ENCODE data around the gene P2RY2. TPM values are rescaled to one million over a fixed set of nuclear protein-coding genes. Genes with fewer than 3 reads are reported as not detected.

P2RY2 gene
- total RNA-seq, 1 donor from 2014 or later = not detected

DNA sequence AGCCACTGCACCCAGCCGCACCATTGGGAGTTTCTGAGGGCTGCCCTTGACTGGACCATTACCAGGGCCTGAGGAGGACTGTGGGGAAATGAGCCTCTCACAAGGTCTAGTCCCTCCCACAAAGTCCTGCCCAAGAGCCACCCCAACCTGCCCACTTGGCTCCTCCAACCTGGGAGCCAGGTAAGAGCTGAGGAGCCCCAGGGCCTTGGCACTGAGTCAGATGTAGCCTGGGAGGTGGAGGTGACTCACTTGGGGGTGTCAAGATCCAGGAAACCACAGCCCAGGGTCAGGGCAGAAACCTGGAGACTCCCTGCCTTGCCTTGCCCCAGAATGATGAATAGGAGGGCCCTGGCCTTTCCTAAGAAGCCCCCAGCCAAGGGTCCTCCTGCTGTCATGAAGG, 25.8 kb upstream of the P2RY2 start:
- H3K27ac Mint-ChIP-seq (ENCODE audit: unreplicated experiment) = no peak overlapping the region
- no peak overlapping the region for H3K4me3 Mint-ChIP-seq (ENCODE audit: unreplicated experiment)
- no peaks in the 10 kb centered on the region for H3K36me3 Mint-ChIP-seq (ENCODE audit: unreplicated experiment)
- peaks cover 5% of the 10 kb centered on the region for H3K4me1 Mint-ChIP-seq (ENCODE audit: unreplicated experiment)
- peaks cover 2% of the 10 kb centered on the region for H3K27me3 Mint-ChIP-seq (ENCODE audit: unreplicated experiment)
- H3K9me3 Mint-ChIP-seq (ENCODE audit: unreplicated experiment) = no peaks in the 10 kb centered on the region
- TF ChIP-seq, protein P1, sequence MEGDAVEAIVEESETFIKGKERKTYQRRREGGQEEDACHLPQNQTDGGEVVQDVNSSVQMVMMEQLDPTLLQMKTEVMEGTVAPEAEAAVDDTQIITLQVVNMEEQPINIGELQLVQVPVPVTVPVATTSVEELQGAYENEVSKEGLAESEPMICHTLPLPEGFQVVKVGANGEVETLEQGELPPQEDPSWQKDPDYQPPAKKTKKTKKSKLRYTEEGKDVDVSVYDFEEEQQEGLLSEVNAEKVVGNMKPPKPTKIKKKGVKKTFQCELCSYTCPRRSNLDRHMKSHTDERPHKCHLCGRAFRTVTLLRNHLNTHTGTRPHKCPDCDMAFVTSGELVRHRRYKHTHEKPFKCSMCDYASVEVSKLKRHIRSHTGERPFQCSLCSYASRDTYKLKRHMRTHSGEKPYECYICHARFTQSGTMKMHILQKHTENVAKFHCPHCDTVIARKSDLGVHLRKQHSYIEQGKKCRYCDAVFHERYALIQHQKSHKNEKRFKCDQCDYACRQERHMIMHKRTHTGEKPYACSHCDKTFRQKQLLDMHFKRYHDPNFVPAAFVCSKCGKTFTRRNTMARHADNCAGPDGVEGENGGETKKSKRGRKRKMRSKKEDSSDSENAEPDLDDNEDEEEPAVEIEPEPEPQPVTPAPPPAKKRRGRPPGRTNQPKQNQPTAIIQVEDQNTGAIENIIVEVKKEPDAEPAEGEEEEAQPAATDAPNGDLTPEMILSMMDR (IDR thresholded peaks at IDR 0.05) = no peak
- DNase-seq (ENCODE audit: extremely low spot score, unreplicated experiment) = no peak

DNA sequence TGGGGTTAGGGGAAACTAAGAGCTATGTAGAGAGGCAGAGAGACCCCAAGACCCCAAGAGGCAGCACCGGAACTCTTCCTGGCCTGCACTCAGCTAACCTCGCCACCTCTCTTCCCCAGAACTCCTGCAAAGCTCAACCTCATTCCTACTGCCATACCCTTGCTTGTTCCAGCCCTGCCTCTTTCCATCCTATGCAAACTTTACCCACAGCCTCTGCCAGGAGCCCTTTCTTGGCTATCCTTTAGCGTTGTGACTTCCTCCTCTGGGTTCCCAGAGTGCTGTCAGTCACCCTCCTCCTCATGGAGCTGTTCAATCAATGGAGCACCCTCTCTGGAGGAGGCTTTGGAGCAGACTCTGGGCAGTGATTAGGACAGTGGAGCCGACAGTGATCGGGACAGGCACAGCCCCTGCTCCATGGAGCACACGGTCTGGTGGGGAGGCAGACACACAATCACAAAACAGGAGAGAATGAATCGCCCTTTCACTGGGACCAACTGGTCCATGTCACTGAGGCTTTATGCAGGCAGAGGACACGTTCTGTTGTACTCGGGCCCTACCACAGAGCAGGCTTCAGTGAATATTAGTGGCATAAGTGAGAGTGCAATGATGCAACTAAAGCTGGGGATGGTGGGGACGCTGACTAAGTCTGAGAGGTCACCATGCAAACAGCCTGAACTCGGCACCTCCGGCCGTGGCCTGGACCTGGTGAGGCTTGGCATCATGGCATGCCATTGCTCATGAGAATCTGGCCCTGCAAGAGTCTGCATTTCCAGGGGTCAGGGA, 24.6 kb upstream of the P2RY2 start:
- Mint-ChIP-seq H3K27ac (ENCODE audit: unreplicated experiment) (no peak overlapping the region), H3K27me3 (ENCODE audit: unreplicated experiment) (peaks cover 2% of the 10 kb centered on the region), H3K9me3 (ENCODE audit: unreplicated experiment) (no peaks in the 10 kb centered on the region), H3K4me3 (ENCODE audit: unreplicated experiment) (no peak overlapping the region), H3K36me3 (ENCODE audit: unreplicated experiment) (no peaks in the 10 kb centered on the region), H3K4me1 (ENCODE audit: unreplicated experiment) (no peaks in the 10 kb centered on the region)
- DNase-seq (ENCODE audit: extremely low spot score, unreplicated experiment) = no peak
- TF ChIP-seq, protein P1 (IDR thresholded peaks at IDR 0.05) = no peak

DNA sequence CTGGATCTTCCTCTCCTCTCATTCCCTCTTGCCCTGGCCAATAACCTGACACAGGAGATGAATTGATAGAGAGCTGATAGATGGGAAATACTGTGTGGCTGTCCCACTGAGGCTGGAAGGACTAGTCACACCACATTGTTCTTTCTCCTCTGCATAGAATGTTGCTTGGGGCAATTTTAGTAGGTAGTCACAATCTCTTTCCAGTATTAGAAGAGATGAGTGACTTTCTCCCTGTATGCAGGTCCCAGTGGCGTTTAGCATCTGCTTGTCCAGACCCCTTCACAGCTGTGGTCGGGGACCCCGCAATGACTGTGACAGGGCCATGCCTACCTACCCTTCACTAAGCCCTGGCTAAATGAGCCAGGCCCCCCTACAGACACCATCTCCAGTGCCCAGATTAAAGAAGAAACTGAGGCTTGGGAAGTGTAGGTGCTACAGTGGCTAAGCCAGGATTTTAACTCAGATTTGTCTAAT, 24.0 kb upstream of the P2RY2 start:
- DNase-seq (ENCODE audit: extremely low spot score, unreplicated experiment) = no peak
- Mint-ChIP-seq H3K4me1 (ENCODE audit: unreplicated experiment) (no peaks in the 10 kb centered on the region), H3K27me3 (ENCODE audit: unreplicated experiment) (peaks cover 2% of the 10 kb centered on the region), H3K27ac (ENCODE audit: unreplicated experiment) (no peak overlapping the region), H3K4me3 (ENCODE audit: unreplicated experiment) (no peak overlapping the region), H3K36me3 (ENCODE audit: unreplicated experiment) (no peaks in the 10 kb centered on the region), H3K9me3 (ENCODE audit: unreplicated experiment) (no peaks in the 10 kb centered on the region)
- TF ChIP-seq, protein P1 (IDR thresholded peaks at IDR 0.05) = no peak

DNA sequence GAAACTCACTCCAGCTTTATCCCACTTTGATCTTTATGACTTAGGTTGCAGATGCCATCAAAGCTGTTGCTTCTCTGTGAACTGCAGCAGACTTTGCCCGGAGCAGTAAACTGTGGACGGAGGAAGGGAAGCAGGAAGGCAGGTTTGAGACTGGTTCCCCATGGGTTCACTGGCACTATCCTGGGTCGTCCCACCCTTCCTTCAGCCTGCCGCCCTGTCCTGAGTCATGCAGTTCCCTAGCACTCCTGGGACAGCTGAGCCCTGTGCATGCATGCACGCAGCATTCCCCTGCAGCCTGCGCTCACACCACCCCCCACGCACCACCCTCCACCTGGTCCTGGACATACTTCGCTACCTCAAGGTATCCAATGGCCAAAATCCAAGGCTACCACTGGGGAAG, 23.5 kb upstream of the P2RY2 start:
- H3K27me3 Mint-ChIP-seq (ENCODE audit: unreplicated experiment) = peaks cover 2% of the 10 kb centered on the region
- TF ChIP-seq, protein P1 (IDR thresholded peaks at IDR 0.05) = no peak

DNA sequence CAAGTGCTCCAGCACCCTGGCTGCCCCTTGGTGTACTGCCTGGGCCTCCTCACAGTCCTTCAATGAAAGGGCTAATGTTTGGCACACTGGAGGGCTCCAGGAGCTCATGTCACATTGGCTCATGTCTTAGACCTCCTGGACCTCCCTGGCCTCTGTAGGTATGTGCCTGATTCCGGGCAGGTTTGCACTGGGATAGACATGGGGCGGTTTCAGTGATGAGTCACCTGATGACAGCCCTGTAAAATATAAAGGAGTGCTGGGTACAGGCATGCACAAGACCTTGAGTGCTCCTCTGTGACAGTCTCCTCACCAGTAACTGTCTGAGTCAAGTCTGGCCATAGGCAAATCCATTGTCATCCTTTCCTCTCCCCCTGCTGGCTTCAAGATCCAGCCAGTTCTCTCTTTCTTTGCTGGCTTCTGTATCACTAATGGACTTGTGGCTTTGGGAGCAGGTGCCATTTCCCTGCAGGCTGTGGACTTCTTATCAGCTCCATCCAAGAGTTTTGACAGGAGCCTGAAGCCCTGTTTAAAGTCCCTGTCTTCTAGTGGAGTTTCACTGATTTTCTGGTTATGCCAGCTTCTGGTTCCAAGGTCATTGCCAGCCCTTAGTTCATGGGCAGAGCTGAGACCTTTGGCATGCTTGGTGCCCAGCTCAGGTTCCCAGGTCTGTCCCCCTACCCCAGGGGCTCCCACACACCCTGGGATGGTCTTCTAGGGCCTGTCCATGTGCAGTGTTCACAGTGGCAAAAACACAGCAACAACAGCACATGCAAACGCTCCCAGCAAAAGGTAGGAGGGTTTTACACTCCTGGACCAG, 22.7 kb upstream of the P2RY2 start:
- H3K4me1 Mint-ChIP-seq (ENCODE audit: unreplicated experiment) = no peaks in the 10 kb centered on the region
- no peak overlapping the region for H3K4me3 Mint-ChIP-seq (ENCODE audit: unreplicated experiment)
- H3K27me3 Mint-ChIP-seq (ENCODE audit: unreplicated experiment) = peaks cover 2% of the 10 kb centered on the region
- H3K36me3 Mint-ChIP-seq (ENCODE audit: unreplicated experiment) = no peaks in the 10 kb centered on the region
- TF ChIP-seq, protein P1 (IDR thresholded peaks at IDR 0.05) = no peak
- no peaks in the 10 kb centered on the region for H3K9me3 Mint-ChIP-seq (ENCODE audit: unreplicated experiment)
- DNase-seq (ENCODE audit: extremely low spot score, unreplicated experiment) = no peak
- H3K27ac Mint-ChIP-seq (ENCODE audit: unreplicated experiment) = no peak overlapping the region

More for the DNA sequence above, 23.5 kb upstream of the P2RY2 start:
- Mint-ChIP-seq H3K27ac (ENCODE audit: unreplicated experiment) (no peak overlapping the region), H3K4me1 (ENCODE audit: unreplicated experiment) (no peaks in the 10 kb centered on the region), H3K4me3 (ENCODE audit: unreplicated experiment) (no peak overlapping the region), H3K9me3 (ENCODE audit: unreplicated experiment) (no peaks in the 10 kb centered on the region), H3K36me3 (ENCODE audit: unreplicated experiment) (no peaks in the 10 kb centered on the region)
- DNase-seq (ENCODE audit: extremely low spot score, unreplicated experiment) = no peak

Measured in osteocyte (in vitro differentiated cells).